GM21423 (cell line): Measurements from ENCODE around the gene APOBR.
A peak's percentile ranks its signal among the peaks of the same experiment; 100 is the strongest.
"Not testable (repeated sequence)": the region's sequence is repeated elsewhere in the genome, so short reads cannot be mapped to it uniquely, and the experiment has no call there.

Experiments
- ATAC-seq: cut with Tn5 transposase; IDR thresholded peaks from one replicate; pipeline ENCODE4 v1.9.1; 2021; ENCODE audit warnings: mild to moderate bottlenecking, moderate library complexity; ENCODE audit not compliant: unreplicated experiment

Gene APOBR, protein sequence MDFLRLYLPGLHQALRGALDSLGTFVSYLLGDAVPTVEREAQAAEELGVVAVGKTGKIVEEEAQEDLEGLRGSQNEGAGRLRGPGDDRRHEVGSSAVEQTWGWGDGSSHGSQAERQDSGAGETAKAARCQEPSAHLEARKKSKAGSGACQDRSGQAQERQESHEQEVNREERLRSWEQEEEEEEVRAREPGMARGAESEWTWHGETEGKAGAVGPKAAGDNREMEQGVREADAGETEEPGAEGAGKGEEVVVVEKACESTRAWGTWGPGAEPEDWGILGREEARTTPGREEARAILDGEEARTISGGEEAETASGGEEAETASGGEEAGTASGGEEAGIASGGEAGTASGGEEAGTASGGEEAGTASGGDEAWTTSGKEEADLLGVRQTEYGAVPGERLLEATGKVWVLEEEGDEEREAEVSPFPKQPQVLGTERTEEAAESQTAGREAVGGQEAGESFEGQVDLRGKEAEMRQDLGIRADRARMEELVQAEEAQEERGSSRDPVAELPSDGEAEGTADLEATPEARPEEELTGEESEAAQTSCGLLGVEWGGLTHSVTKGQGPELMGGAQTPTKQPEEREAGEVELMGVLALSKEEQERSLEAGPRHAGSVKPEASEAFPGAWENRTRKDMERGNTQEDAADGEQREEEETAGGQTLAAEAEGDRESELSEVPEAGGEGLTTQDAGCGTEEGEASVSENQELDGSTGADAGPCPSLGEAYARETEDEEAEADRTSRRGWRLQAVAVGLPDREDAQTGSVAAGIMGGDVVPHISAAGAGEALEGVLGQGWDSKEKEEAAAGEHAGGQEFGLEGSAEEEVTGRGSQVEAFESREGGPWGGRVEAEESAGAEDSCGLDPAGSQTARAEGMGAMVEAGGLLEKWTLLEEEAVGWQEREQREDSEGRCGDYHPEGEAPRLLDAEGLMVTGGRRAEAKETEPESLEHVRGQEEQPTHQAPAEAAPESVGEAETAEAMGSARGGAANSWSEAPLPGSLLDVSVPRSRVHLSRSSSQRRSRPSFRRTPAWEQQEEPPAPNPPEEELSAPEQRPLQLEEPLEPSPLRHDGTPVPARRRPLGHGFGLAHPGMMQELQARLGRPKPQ

DNA sequence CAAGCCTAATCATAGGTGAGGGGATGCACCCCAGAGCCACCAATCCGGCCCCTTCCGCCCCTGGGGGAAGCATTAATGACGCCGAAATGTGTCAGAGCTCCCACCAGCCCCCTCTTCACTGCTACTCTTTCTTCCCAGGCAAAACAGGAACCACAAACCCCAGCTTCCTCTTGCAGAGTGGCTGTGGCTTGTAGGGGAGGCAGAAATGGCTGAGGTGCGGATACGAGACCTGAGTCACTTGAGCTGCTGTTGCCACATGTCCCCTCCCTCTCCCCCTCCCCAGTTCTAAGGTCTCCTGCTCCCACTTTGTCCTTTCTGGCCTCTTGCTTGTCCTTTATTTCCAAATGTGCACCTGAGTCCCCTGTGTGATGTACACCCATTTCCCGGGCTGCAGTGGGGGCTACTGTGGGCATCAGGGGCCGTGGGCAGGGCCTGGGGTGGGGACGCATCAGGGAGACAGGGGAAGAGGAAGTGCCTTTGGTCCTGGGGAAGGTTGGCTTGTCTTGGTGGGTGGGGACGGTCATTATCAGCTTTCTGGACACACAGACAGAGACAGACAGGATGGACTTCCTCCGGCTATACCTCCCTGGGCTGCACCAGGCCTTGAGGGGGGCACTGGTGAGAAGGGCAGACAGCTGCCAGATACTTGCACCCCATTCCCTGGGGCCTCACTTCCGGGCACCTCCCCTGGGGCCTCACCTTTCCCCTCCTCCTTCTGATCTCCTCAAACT is at the start of gene APOBR:
Gene APOBR (plus strand): TSS at position 523 of the 731 bp plus-strand sequence. CDS start 39 bp downstream, at position 562.
- peak; percentile 49 for ATAC-seq

DNA sequence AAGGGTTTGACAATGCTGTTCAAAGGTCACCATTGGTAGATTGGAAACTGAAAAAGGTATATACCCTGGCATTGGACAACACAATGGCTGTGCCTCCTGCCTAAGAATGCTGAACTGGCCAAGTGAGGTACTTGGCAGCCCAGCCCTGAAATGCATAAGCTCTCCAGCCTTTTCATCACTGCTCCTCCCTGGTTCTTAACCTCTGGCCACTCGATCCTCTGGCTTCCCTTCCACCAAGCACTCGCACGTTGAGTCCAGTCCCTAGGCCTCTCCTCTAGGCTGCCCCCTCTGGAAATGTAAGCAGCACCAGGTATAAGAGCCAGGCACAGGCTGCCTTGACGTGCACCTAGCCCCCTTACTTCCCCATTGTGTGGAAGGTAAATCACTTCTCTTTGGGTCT is 48.1 kb upstream of the APOBR start:
- ATAC-seq = not testable (repeated sequence)

DNA sequence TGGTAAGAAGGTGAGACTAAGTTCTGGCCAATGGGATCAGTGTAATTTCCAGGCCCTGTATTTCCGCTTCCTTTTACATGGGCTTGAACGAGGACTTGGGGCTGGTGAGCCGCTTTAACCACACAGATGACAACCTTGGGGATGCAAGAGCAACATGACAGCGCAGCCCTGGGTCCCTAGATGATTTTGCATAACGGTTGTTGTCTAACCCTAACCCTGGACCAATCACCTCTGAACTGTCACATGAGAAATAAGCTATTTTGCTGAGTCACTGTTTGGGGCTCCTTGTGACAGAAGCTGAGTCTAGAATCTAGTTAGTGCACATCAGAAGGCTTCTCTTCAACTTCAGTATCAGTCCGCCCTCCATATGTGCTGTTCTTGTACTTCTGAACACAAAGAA is 47.4 kb upstream of the APOBR start:
- not testable (repeated sequence) for ATAC-seq

DNA sequence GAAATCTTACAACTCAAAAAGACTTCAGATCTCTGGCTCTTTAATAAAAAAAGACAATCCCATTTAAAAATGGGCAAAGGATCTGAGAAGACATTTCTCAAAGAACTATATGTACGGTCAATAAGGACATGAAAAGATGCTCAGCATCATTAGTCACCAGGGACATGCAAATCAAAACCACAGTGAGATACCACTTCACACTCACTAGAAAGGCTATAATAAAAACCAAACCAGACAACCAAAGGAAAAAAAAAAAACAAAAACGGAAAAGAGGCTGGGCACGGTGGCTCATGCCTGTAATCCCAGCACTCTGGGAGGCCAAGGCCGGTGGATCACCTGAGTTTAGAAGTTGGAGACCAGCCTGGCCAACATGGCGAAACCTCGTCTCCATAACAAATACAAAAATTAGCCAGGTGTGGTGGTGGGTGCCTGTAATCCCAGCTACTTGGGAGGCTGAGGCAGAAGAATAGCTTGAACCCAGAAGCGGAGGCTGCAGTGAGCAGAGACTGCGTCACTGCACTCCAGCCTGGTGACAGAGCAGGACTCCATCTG is 20.7 kb upstream of the APOBR start:
- ATAC-seq = no peak

DNA sequence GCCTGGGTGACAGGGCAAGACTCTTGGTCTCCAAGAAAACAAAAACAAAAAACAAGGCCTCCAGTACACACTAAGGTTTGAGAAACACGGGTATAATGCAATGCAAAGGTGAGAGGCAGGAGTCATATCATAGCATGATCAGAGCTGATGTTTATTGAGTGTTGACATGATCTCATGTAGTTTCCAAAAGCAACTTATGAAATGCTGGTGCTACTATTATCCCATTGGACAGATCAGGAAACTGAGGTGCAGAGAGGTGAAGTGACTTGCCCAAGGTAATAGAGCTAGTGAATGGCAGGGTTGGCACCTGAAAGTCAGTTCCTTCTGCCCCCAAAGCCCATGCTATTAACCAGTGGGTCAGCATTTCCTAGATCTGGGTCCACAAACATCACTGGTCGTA is 19.2 kb upstream of the APOBR start:
- ATAC-seq = no peak

DNA sequence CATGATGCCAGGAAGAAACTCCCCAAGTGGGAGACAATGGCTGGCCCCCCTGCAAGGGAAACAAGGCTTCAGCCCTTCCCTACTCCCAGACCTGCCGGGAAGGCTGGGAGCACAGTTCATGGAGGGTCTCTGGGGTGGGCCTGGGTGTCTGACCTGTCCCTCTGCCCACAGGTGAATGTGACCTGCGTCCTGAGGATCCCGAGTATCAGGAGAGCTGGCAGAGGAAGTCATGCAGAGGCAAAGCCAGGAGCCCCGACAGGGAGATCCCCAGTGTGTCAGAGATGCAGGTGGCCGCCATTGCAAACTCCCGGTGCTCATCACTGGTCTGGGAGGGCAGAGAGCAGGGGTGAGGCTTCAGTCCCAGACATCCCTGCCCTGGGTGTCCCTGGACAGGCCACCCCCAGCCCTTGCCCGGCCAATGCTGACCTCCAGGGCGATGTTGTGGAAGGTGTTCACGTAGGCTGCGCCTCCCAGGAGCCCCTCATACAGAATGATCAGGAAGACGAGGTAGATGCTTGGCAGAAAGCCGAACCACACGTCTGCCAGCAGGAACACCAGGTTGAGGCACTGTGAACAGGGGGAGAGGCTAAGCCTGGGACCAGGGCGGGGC is 17.0 kb upstream of the APOBR start:
- no peak for ATAC-seq

DNA sequence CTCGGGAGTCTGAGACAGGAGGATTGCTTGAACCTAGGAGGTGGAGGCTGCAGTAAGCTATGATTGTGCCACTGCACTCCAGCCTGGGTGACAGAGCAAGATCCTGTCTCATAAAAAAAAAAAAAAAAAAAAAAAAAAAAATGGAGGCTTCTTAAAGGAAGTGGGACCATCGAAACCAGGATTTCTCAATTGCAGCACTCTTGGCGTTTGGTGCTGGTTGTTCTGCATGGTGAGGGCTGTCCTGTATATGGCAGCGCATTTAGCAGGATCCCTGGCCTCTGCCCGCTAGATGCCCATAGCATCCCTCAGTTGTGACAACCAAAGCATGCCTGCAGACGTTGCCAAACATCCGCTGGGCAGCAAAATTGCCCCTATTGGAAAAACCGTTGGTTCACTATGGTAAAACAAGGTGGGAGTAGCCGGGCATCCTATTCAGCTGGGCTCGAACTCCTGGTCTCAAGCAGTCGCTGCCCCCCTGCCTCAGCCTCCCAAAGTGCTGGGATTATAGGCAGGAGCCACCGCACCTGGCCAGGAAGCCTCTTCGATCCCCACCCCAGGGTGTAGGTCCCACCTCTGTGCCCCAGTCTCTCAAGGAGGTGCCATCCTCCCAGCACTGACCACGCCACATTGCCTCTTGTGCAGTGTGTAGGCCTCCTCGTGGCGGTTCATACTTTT is 15.8 kb upstream of the APOBR start:
- no peak for ATAC-seq

DNA sequence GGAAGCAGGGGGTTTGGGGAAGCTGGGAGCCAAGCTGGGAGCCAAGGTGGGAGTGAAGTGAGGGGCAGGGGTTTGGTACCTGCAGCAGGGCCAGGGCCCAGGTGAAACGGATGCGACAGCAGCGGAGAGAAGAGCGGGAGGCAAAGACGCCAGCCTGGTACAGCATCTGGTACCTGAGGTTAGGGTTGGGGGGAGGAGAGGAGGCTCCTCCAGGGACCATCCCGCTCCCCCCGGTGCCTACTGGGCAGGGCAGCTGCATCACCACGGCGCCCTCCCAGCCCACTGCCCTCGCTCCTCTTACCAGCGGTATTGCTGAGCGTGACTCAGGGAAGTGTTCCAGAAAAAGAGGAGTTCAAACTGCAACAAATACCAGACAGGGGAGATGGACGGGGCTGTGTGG is 12.4 kb upstream of the APOBR start:
- no peak for ATAC-seq

DNA sequence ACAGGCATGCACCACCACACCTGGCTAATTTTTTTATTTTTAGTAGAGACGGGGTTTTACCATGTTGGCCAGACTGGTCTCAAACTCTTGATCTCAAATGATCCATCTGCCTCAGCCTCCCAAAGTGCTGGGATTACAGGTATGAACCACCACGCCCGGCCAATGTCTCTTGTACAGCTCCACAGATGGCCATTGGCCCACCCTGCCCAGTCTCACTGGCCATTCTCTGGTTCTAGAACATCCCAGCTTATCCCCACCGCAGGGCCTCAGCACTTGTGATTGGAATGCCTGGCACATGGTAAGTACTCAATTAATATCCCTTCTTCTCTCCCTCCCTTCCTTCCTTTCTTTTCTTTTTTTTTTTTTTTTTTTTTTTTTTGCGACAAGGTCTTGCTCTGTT is 11.1 kb upstream of the APOBR start:
- ATAC-seq = not testable (repeated sequence)

DNA sequence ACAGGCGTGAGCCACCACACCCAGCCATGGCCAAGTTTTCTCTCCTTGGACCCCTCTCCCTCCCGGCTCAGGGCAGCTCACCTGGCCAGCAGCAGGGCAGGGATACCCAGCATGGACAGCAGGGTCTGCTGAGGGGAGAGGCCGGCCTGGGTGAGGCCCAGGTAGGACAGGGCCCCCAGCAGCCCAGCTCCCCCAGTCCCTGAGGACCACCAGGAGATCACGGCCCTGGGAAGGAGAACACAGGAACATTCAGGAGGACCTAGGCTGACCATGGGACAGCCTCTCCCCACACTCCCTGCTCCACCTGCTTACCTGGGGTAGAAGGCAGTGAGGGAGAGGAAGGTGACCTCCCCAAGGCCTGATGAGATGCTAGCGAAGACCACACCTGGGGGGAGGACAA is 8.2 kb upstream of the APOBR start:
- ATAC-seq = no peak

DNA sequence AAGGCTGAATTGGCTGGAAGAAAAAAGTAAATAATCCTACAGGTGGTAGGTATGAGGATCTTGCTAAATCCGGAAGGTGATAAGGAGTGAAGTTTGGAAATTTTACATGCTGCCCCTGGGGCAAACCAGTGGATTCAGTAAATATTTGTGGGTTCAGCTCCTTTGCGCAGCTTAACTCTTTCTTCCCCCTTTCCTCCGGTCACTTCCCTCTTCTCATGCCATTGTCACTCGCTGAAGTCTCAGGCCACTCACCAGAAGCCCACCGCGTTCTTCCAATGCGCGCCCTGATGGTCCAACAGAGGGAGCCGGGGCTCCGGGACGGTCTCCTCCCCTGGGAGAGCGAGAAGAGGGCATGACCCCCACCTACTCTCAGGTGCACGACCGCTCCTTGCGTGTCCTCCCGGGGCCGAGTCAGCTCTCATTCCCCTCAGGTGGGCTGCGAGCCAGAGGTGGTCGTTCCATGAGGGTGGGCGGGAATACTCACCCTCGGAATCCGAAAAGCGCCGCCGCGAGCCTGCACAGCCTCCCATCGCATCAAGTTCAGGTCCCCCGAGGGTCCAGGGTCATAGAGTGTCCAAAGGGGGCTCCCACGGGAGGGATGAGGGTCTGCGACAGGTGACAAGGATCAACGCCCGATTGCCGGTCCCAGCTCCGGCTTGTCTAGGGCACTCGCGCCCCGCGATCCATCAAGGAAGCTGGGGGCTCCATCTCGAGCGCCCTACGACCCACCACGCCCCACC is 3.0 kb upstream of the APOBR start:
- ATAC-seq = no peak

DNA sequence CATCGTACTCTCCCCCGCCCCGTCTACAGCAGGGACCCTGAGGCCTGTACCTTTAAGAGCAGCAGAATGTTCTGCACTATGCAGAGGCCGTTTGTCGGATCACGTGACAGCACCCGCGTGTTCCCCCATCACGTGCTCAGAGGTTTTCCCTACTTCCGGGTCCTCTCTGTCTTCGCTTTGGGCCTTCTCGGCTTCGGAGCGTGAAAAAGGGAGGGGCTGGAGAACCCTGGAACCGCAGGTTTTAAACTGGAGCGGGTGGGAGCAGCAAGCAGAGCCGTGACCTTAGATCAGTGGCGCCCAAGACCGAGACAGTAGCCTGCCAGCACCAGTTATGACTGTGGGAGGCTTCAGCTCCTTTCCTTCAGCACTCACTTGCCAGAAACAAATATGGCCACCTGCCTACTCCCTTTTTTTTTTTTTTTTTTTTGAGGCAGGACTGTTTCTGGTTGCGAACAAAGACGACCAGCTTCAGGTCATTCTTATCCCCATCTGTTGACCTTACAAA is 2.4 kb upstream of the APOBR start, which contains the start of gene CLN3:
Gene CLN3 (minus strand): TSS at position 105 of the 505 bp plus-strand sequence. CDS start 315 bp downstream, outside the sequence.
- peak; percentile 56 for ATAC-seq

DNA sequence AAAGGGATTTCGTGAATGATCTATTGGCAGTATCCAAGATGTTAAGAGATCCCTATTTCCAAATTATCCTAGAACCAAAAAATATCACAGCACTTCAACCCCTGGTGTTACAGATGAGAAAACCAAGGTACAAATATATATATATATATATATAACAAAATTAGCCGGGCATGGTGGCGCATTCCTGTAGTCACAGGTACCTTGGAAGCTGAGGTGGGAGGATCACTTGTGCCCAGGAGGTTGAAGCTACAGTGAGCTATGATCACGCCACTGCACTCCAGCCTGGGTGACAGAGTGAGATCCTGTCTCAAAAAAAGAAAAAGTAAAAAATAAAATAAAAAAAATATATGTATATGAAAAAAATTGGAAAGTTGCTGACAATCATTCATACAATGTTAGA is 1.9 kb upstream of the APOBR start:
- no peak for ATAC-seq

DNA sequence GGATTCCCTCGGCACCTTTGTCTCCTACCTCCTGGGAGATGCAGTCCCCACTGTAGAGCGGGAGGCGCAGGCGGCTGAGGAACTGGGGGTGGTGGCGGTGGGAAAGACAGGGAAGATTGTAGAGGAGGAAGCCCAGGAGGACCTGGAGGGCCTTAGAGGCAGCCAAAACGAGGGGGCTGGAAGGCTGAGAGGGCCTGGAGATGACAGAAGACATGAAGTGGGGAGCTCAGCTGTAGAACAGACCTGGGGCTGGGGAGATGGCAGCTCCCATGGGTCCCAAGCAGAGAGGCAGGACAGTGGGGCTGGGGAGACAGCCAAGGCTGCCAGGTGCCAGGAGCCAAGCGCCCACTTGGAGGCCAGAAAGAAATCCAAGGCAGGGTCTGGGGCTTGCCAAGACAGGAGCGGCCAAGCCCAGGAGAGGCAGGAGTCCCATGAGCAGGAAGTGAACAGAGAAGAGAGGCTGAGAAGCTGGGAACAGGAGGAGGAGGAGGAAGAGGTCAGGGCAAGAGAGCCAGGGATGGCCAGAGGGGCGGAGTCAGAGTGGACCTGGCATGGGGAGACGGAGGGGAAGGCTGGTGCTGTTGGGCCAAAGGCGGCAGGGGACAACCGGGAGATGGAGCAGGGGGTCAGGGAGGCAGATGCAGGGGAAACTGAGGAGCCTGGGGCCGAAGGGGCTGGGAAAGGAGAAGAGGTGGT is 803 bp downstream of the APOBR start:
- ATAC-seq = no peak

DNA sequence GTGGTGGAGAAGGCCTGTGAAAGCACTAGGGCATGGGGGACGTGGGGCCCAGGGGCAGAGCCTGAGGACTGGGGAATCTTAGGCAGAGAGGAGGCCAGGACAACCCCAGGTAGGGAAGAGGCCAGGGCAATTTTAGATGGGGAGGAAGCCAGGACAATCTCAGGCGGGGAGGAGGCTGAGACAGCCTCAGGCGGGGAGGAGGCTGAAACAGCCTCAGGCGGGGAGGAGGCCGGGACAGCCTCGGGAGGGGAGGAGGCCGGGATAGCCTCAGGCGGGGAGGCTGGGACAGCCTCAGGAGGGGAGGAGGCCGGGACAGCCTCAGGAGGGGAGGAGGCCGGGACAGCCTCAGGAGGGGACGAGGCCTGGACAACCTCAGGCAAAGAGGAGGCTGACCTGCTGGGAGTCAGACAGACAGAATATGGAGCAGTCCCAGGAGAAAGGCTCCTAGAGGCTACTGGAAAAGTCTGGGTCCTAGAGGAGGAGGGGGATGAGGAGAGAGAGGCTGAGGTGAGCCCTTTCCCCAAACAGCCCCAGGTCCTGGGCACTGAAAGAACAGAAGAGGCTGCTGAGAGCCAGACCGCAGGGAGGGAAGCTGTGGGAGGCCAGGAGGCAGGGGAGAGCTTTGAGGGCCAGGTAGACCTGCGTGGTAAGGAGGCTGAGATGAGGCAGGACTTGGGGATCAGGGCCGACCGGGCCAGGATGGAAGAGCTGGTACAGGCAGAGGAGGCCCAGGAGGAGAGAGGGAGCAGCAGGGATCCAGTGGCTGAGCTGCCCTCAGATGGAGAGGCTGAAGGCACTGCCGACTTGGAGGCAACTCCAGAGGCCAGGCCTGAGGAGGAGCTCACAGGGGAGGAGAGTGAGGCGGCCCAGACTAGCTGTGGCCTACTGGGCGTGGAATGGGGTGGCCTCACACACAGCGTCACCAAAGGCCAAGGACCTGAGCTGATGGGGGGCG is 1.6 kb downstream of the APOBR start:
- no peak for ATAC-seq

DNA sequence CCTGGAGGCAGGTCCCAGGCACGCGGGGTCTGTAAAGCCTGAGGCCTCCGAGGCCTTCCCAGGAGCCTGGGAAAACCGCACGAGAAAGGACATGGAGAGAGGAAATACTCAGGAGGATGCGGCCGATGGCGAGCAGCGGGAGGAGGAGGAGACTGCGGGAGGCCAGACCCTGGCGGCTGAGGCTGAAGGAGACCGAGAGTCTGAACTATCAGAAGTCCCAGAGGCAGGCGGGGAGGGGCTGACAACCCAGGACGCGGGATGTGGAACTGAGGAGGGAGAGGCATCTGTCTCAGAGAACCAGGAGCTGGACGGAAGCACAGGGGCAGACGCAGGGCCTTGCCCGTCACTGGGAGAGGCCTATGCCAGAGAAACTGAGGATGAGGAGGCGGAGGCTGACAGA is 2.4 kb downstream of the APOBR start:
- ATAC-seq = no peak

DNA sequence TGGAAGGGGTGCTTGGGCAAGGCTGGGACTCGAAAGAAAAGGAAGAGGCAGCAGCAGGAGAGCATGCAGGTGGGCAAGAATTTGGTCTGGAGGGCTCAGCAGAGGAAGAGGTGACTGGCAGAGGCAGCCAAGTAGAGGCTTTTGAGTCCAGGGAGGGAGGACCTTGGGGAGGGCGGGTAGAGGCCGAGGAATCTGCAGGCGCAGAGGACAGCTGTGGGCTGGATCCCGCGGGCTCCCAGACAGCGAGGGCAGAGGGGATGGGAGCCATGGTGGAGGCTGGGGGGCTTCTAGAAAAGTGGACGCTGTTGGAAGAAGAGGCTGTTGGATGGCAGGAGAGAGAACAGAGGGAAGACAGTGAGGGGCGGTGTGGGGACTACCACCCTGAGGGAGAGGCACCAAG is 2.9 kb downstream of the APOBR start:
- ATAC-seq = no peak
